HG03175 (cell line): ENCODE data around the gene KCNIP4.

ENCODE experiments used
- ATAC-seq: cut with Tn5 transposase; IDR thresholded peaks from one replicate; pipeline ENCODE4 v1.9.1; 2021; ENCODE audit warnings: mild to moderate bottlenecking, moderate library complexity; ENCODE audit not compliant: unreplicated experiment

The KCNIP4 gene

GRCh38 chr4:20997886-20998285, 950.7 kb downstream of the KCNIP4 start:
- ATAC-seq, result no peak

GRCh38 chr4:20995610-20996009, 953.0 kb downstream of the KCNIP4 start:
- ATAC-seq, result no peak

GRCh38 chr4:20995015-20995414, 953.6 kb downstream of the KCNIP4 start:
- ATAC-seq, result no peak

GRCh38 chr4:20992002-20992401, 956.6 kb downstream of the KCNIP4 start:
- no peak for ATAC-seq

- no peak for ATAC-seq
Measured at GRCh38 chr4:20987191-20987590, 961.4 kb downstream of the KCNIP4 start.

- ATAC-seq, result no peak
Measured at GRCh38 chr4:20984576-20984836, 964.1 kb downstream of the KCNIP4 start.

- no peak for ATAC-seq
Measured at GRCh38 chr4:20983763-20984575, 964.6 kb downstream of the KCNIP4 start.

- ATAC-seq, result no peak
Measured at GRCh38 chr4:20982544-20982943, 966.0 kb downstream of the KCNIP4 start.

- ATAC-seq, result no peak
Measured at GRCh38 chr4:20960291-20960690, 988.3 kb downstream of the KCNIP4 start.

- no peak for ATAC-seq
Measured at GRCh38 chr4:20954541-20954940, 994.0 kb downstream of the KCNIP4 start.

- ATAC-seq, result no peak
Measured at GRCh38 chr4:20944961-20945360, 1003.6 kb downstream of the KCNIP4 start.

GRCh38 chr4:20944451-20944850, 1004.1 kb downstream of the KCNIP4 start:
- no peak for ATAC-seq

GRCh38 chr4:20938204-20938603, 1010.4 kb downstream of the KCNIP4 start:
- no peak for ATAC-seq

- no peak for ATAC-seq
Measured at GRCh38 chr4:20926529-20926928, 1022.0 kb downstream of the KCNIP4 start.

- ATAC-seq, result no peak
Measured at GRCh38 chr4:20925176-20925575, 1023.4 kb downstream of the KCNIP4 start.

- no peak for ATAC-seq
Measured at GRCh38 chr4:20922962-20923361, 1025.6 kb downstream of the KCNIP4 start.

GRCh38 chr4:20916106-20916505, 1032.5 kb downstream of the KCNIP4 start:
- ATAC-seq, result no peak

GRCh38 chr4:20904966-20905365, 1043.6 kb downstream of the KCNIP4 start:
- ATAC-seq, result no peak

- ATAC-seq, result no peak
Measured at GRCh38 chr4:20901851-20902250, 1046.7 kb downstream of the KCNIP4 start.

GRCh38 chr4:20899591-20899990, 1049.0 kb downstream of the KCNIP4 start:
- no peak for ATAC-seq

GRCh38 chr4:20895988-20896387, 1052.6 kb downstream of the KCNIP4 start:
- ATAC-seq, result no peak

GRCh38 chr4:20895208-20895607, 1053.4 kb downstream of the KCNIP4 start:
- no peak for ATAC-seq

GRCh38 chr4:20890761-20891160, 1057.8 kb downstream of the KCNIP4 start:
- ATAC-seq, result no peak
